Activated naive CD4-positive, alpha-beta T cell treated with anti-CD3 and anti-CD28 coated beads, Interleukin-2, amount 10 ng/mL, durations not matched to agents 7 days and 5 days (primary cell): Measurements from ENCODE around the gene ATXN7L3B.

Experiments
- CTCF ChIA-PET: fragments of 350-600 bp; sonication (Branson Sonifier 250); formaldehyde crosslinking; loops from one replicate; lab custom pipeline; 2021; ENCODE audit warnings: antibody characterized with exemption; lab: Charles Lee
- DNase-seq: peaks from one replicate; pipeline ENCODE4 v3.0.0-alpha.2; 2020
- H3K27ac Mint-ChIP-seq: one replicate; pipeline ENCODE4 v1.8.0; 2021; ENCODE audit warnings: mild to moderate bottlenecking, moderate library complexity, mixed read lengths
- H3K27me3 Mint-ChIP-seq: one replicate; pipeline ENCODE4 v1.8.0; 2021; ENCODE audit warnings: mild to moderate bottlenecking, mixed read lengths
- H3K36me3 Mint-ChIP-seq: one replicate; pipeline ENCODE4 v1.8.0; 2021; ENCODE audit warnings: mixed read lengths
- H3K4me1 Mint-ChIP-seq: one replicate; pipeline ENCODE4 v1.8.0; 2021; ENCODE audit warnings: mixed read lengths
- H3K4me3 Mint-ChIP-seq: one replicate; pipeline ENCODE4 v1.8.0; 2021; ENCODE audit warnings: mild to moderate bottlenecking, moderate library complexity, mixed read lengths
- H3K9me3 Mint-ChIP-seq: one replicate; pipeline ENCODE4 v1.8.0; 2021; ENCODE audit warnings: mixed read lengths

ATXN7L3B gene

GRCh38 chr12:74537126-74537706 is 419 bp upstream of the ATXN7L3B start:
- H3K27ac Mint-ChIP-seq: peak overlapping the region; percentile 95
- CTCF ChIA-PET: interaction anchor here (0.6 to 1.0 kb wide), 2 partner anchors 36 to 44 kb away, joined by 3 read pairs; no protein-coding TSS in a partner anchor
- no peaks in the 10 kb centered on the region for H3K9me3 Mint-ChIP-seq
- H3K27me3 Mint-ChIP-seq: no peaks in the 10 kb centered on the region
- no peak for DNase-seq
- H3K4me1 Mint-ChIP-seq: peaks cover 45% of the 10 kb centered on the region
- peaks cover 44% of the 10 kb centered on the region for H3K36me3 Mint-ChIP-seq
- peak overlapping the region; percentile 97 for H3K4me3 Mint-ChIP-seq

DNA sequence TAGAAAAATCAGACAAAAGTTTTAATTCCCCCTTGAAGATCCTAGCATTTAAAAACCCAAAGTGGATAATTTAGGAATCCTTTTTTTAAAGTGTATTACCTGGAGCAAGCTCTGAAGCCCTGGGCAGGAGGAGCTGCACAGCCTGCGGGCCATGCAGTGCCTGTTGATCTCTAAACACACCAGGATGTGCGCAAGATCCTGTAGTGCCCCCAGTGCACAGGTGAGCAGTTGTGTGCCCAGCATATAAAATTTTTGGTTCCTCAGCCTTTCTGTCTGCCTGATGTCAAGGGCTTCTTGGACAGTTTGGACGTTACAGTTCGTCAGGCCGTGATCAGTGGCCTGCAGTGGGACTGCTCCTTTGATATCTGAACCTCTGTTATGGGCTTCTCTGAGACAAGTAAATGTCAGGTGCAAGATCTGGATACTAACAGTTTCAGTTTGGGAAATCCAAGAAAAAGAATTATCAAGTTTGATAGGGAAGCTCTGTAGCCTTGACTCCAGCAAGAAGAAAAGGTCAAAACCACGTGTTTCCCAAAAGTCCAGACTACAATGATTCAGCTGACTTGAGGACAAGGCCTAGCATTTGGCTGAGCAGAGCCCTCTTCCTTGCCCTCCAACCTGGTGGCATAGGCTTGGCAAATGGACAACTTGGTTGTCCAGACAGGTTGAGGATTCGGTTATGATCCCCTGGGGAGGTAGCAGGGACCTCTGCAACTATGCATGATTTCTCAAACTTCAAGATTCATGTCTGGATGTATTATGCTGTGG is 1.0 kb downstream of the ATXN7L3B start:
- H3K27me3 Mint-ChIP-seq: no peaks in the 10 kb centered on the region
- CTCF ChIA-PET: no interaction called here
- peak; percentile 59 for DNase-seq
- peak overlapping the region; percentile 95 for H3K27ac Mint-ChIP-seq
- peaks cover 45% of the 10 kb centered on the region for H3K4me1 Mint-ChIP-seq
- no peaks in the 10 kb centered on the region for H3K9me3 Mint-ChIP-seq
- peaks cover 46% of the 10 kb centered on the region for H3K36me3 Mint-ChIP-seq
- peak overlapping the region; percentile 97 for H3K4me3 Mint-ChIP-seq

GRCh38 chr12:74539261-74539660 is 1.6 kb downstream of the ATXN7L3B start:
- Mint-ChIP-seq H3K9me3 (no peaks in the 10 kb centered on the region), H3K27me3 (no peaks in the 10 kb centered on the region), H3K27ac (peak overlapping the region; percentile 95), H3K36me3 (peaks cover 46% of the 10 kb centered on the region), H3K4me3 (peak overlapping the region; percentile 97), H3K4me1 (peaks cover 45% of the 10 kb centered on the region)
- CTCF ChIA-PET: no interaction called here
- no peak for DNase-seq

DNA sequence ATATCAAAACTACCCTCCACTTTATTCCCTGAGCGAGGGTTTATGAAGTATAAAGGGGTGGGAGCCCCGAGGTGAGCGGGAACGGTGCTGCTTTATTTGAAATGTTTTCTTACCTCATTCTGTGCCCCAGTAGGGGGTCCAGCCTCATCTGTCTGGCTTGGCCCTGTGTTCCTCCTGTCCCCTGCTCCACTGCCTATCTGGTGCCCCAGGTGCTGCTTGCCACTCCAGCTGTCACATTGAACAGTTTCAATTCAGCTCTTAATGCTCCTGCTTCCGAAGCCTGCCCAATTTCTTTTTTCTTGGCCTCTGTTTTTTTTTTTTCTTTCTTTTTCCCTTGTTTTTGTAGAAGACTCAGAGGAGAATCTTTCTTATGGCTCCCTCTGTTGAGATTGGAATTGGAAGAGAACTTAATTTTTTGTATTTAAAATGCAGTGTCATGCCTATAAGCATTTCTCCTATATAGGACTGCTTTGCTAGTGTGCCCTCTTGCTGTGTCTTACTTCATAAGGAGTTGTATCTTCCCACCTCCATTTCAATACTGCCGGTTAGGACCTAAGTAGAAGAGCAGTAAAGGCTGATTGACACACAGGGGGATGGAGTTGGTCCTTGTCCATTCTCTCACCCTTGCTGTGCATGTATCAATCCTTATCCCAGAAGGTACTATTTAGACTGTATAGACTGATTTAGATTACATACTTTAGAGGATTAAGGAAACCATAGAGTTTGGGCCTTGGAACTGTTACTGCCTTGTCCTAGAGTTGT is 2.3 kb downstream of the ATXN7L3B start:
- Mint-ChIP-seq H3K36me3 (peaks cover 46% of the 10 kb centered on the region), H3K27ac (peak overlapping the region; percentile 15), H3K9me3 (no peaks in the 10 kb centered on the region), H3K4me3 (peak overlapping the region; percentile 97), H3K27me3 (no peaks in the 10 kb centered on the region), H3K4me1 (peaks cover 45% of the 10 kb centered on the region)
- CTCF ChIA-PET: no interaction called here
- DNase-seq: no peak

DNA sequence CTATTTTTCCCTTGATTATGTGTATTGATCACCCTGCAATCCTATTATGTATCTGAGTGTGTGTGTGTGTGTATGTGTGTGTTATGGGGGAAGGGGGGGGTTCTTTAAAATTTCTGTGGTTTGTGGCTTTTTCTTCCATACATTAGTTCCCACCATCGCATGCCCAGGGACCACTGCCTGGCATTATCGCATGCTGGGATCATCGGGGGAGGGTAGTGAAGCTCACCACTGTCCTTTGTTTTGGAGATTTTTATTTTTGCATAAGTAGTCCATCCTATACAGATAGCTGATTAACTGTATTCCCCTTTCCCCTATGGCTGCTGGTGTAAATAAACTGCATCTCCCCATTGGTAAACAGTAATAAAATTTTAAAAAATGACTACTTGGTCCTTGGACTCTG is 3.4 kb downstream of the ATXN7L3B start:
- CTCF ChIA-PET: no interaction called here
- peaks cover 41% of the 10 kb centered on the region for H3K4me1 Mint-ChIP-seq
- no peaks in the 10 kb centered on the region for H3K27me3 Mint-ChIP-seq
- no peak overlapping the region for H3K27ac Mint-ChIP-seq
- peaks cover 46% of the 10 kb centered on the region for H3K36me3 Mint-ChIP-seq
- no peak for DNase-seq
- H3K4me3 Mint-ChIP-seq: no peak overlapping the region
- no peaks in the 10 kb centered on the region for H3K9me3 Mint-ChIP-seq

GRCh38 chr12:74547249-74547648 is 9.6 kb downstream of the ATXN7L3B start:
- no peaks in the 10 kb centered on the region for H3K4me1 Mint-ChIP-seq
- H3K27ac Mint-ChIP-seq: no peak overlapping the region
- H3K9me3 Mint-ChIP-seq: no peaks in the 10 kb centered on the region
- DNase-seq: no peak
- CTCF ChIA-PET: no interaction called here
- H3K36me3 Mint-ChIP-seq: peaks cover 3% of the 10 kb centered on the region
- H3K4me3 Mint-ChIP-seq: no peak overlapping the region
- H3K27me3 Mint-ChIP-seq: no peaks in the 10 kb centered on the region

DNA sequence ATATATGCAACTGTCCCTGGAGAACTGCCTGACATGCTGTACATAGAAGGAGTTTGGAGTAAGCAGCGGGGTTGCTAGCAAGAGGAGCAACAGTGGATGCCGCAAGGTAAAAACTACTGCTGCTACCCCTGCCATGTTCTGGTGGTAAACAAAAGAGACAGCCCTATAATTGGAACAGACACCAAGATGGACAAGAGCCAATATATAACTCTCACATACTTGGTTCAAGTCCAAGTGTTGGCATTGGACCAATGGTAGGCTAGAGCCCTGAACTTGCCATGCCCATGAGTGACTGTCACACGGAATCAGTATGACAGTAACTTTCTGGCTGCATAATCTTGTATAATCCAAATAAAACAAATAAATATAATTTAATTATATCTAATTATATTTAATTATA is 13.7 kb downstream of the ATXN7L3B start:
- no peak for DNase-seq
- CTCF ChIA-PET: no interaction called here
- H3K4me1 Mint-ChIP-seq: no peaks in the 10 kb centered on the region

DNA sequence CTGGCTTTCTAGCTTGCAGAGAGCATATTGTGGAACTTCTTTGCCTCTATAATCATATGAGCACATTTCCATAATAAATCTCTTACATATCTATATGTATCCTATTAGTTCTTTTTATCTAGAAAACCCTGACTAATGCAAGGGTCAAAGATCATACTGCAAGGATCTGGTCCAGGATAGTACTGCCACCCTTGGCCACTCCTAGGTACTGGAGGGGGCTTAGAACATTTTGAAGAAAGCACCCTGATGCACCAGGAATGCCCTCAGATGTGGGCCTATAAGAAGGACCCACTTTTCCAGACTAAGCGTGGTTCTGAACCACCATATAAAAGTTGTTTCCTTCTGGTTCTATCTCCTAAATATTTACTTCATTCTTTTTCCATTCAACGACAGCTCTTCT is 14.6 kb downstream of the ATXN7L3B start:
- no peak for DNase-seq
- Mint-ChIP-seq H3K4me1 (no peaks in the 10 kb centered on the region), H3K27ac (no peak overlapping the region), H3K9me3 (no peaks in the 10 kb centered on the region), H3K36me3 (no peaks in the 10 kb centered on the region), H3K4me3 (no peak overlapping the region), H3K27me3 (no peaks in the 10 kb centered on the region)
- CTCF ChIA-PET: no interaction called here

More for the DNA sequence above, 13.7 kb downstream of the ATXN7L3B start:
- H3K27me3 Mint-ChIP-seq: no peaks in the 10 kb centered on the region
- H3K36me3 Mint-ChIP-seq: no peaks in the 10 kb centered on the region
- no peaks in the 10 kb centered on the region for H3K9me3 Mint-ChIP-seq
- H3K4me3 Mint-ChIP-seq: no peak overlapping the region
- no peak overlapping the region for H3K27ac Mint-ChIP-seq

DNA sequence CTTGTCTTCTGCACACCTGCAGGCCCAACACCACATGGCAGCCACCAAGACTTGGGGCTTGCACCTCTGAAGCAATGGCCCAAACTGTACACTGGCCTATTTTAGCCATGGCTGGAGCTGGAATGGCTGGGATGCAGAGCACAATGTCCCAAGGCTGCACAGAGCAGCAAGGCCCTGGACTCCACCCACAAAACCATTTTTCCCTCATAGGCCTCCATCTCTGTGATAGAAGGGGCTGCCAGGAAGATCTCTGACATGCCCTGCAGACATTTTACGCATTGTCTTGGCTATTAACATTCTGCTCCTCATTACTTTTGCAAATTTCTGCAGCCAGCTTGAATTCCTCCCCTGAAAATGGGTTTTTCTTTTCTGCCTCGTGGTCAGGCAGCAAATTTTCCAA is 22.1 kb downstream of the ATXN7L3B start:
- H3K36me3 Mint-ChIP-seq: no peaks in the 10 kb centered on the region
- H3K4me3 Mint-ChIP-seq: no peak overlapping the region
- DNase-seq: no peak
- no peaks in the 10 kb centered on the region for H3K27me3 Mint-ChIP-seq
- H3K9me3 Mint-ChIP-seq: no peaks in the 10 kb centered on the region
- CTCF ChIA-PET: no interaction called here
- H3K4me1 Mint-ChIP-seq: no peaks in the 10 kb centered on the region
- no peak overlapping the region for H3K27ac Mint-ChIP-seq

DNA sequence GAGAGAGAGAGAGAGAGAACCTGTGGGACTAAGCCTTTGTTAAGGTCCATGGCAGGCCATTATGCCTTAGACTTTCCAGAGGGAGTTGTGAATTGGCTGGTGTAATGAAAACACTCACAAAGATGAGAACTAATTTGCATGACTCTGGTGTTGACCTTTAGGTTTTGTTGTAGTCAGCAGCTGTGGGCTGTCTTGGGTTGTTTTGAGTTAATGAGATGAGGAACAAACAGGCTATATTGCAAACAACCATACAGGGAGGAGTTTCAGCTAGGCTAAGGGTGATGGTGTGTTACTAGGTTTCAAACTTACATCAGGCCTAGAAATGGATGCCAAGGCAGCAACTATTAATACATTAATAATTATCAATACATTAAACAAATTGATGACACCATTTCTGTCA is 26.3 kb downstream of the ATXN7L3B start:
- no peaks in the 10 kb centered on the region for H3K9me3 Mint-ChIP-seq
- no peak overlapping the region for H3K27ac Mint-ChIP-seq
- CTCF ChIA-PET: interaction anchor here (0.7 kb wide), 1 partner anchor 46 kb away, joined by 3 read pairs; no protein-coding TSS in a partner anchor
- no peaks in the 10 kb centered on the region for H3K27me3 Mint-ChIP-seq
- DNase-seq: no peak
- H3K4me1 Mint-ChIP-seq: no peaks in the 10 kb centered on the region
- H3K36me3 Mint-ChIP-seq: no peaks in the 10 kb centered on the region
- no peak overlapping the region for H3K4me3 Mint-ChIP-seq

DNA sequence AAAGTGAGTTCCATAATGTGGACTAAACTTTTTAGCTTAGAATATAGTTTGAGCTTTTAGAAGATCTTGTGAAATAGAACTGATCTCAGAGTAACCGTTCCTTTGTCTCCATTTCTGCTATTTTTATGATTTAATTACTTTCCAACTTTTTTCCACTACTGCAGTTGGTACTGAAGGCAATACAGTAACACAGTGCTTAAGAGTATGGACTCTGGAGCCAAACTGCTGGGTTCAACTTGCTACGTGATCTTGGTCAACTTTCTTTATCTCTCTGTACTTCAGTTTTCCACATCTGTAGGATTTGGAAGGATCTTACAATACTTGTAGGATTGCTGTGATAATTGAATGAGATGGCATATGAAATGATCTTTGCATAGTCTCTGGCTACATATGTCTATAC is 40.9 kb downstream of the ATXN7L3B start:
- Mint-ChIP-seq H3K27ac (no peak overlapping the region), H3K4me1 (no peaks in the 10 kb centered on the region), H3K4me3 (no peak overlapping the region), H3K36me3 (no peaks in the 10 kb centered on the region), H3K9me3 (no peaks in the 10 kb centered on the region), H3K27me3 (no peaks in the 10 kb centered on the region)
- DNase-seq: no peak
- CTCF ChIA-PET: no interaction called here

- H3K27me3 Mint-ChIP-seq: no peaks in the 10 kb centered on the region
- no peaks in the 10 kb centered on the region for H3K36me3 Mint-ChIP-seq
Observed at GRCh38 chr12:74579446-74579845, 41.8 kb downstream of the ATXN7L3B start.

GRCh38 chr12:74579981-74580380 is 42.3 kb downstream of the ATXN7L3B start:
- no peaks in the 10 kb centered on the region for H3K27me3 Mint-ChIP-seq
- H3K4me1 Mint-ChIP-seq: no peaks in the 10 kb centered on the region
- H3K27ac Mint-ChIP-seq: no peak overlapping the region
- no peaks in the 10 kb centered on the region for H3K9me3 Mint-ChIP-seq
- no peak overlapping the region for H3K4me3 Mint-ChIP-seq
- no peaks in the 10 kb centered on the region for H3K36me3 Mint-ChIP-seq
- CTCF ChIA-PET: no interaction called here
- no peak for DNase-seq

More at GRCh38 chr12:74579446-74579845, 41.8 kb downstream of the ATXN7L3B start:
- Mint-ChIP-seq H3K4me1 (no peaks in the 10 kb centered on the region), H3K27ac (no peak overlapping the region), H3K4me3 (no peak overlapping the region), H3K9me3 (no peaks in the 10 kb centered on the region)
- CTCF ChIA-PET: no interaction called here
- DNase-seq: no peak

GRCh38 chr12:74581439-74581838 is 43.8 kb downstream of the ATXN7L3B start:
- no peak overlapping the region for H3K27ac Mint-ChIP-seq
- no peak for DNase-seq
- H3K36me3 Mint-ChIP-seq: no peaks in the 10 kb centered on the region
- CTCF ChIA-PET: interaction anchor here (0.6 kb wide), 1 partner anchor 45 kb away, joined by 3 read pairs; no protein-coding TSS in a partner anchor
- no peaks in the 10 kb centered on the region for H3K27me3 Mint-ChIP-seq
- H3K4me1 Mint-ChIP-seq: no peaks in the 10 kb centered on the region
- H3K9me3 Mint-ChIP-seq: no peaks in the 10 kb centered on the region
- H3K4me3 Mint-ChIP-seq: no peak overlapping the region
